NCI-H524 (cell line): ENCODE data around the gene GNG3.
"Not testable (repeated sequence)": the region's sequence is repeated elsewhere in the genome, so short reads cannot be mapped to it uniquely, and the experiment has no call there.

Source experiments
- DNase-seq, 2 experiments: peaks; one replicate each; lab custom pipeline; 2025; lab: John Stamatoyannopoulos, UW

Gene GNG3

DNA sequence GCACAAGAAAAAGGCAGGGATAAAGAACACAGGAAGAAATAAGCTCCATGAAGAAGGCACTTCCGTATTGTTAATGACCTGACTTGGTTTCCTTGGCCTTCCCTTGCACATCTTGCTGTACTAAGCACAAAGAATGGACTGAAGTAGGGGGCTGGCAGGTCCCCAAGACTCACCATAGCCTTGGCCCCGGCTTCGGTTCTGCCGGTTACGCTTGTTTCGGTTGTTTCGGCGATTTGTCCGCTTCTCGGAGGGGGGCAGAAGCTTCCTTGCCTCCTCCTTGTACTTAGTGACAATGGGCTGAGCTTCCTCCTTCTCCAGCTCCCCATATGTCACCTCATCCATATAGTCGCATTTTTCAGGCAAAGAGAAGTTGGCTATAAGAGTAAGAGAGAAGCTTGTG lies 9.3 kb downstream of the GNG3 start:
- no peak for DNase-seq

DNA sequence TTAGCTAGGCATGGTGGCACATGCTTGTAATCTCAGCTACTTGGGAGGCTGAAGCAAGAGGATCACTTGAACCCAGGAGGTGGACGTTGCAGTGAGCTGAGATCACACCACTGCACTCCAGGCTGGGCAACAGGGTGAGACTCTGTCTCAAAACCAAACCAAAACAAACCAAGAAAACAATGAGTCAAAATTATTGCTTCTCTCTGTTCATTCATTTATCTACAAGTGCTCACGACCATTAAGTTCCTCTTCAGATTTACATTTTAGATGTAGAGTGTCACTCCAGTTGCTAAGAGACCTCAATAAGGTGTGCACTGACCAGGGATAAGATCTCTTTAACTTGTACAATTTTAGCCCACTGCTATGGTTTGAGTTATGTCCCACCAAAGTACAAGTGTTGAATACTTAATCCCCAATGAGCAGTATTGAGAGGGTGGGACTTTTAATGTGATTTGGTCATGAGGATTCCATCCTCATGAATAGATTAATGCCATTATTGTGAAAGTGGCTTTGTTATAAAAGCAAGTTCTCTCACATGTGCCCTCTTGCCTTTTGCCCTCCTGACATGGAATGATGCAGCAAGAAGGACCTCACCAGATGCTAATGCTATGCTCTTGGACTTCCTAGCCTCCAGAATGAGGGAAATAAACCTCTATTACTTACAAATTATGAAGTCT lies 12.0 kb downstream of the GNG3 start:
- no peak for DNase-seq

DNA sequence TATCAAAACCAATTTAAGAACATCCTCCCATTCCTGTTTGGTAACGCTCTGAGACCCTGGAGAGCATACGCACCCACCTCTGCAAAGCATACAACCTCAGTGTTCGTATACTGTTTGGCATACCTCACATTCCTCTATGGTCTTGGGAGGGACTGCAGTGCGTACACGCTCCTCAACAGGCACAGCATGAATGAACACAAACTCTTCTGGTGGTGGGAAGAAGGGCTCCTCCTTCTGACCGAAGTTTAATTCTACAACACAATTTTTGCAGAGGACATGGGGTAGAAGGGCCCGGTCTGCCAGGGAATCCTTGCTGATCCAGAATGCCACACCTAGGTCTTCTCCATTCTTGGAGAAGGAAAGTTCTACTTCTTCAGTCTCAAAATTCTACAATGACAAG lies 14.5 kb downstream of the GNG3 start:
- no peak for DNase-seq

DNA sequence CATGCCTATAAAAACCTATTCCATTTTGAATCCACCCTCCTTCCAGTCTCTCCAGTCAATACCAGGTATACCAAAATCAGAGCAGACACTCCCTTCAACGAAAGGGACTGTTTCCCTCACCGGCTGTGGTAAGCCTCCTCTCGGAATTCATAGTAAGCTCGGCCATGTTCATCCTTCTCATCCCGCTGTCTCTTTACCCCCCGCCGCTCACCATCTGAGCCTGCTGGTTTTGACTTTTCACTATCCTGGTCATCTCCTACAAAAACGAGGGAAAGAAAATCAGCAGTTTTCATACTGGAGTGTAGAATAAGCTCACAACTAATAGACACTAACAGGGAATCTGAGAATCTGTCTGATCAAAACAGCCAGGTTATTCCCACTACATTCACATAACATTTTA lies 16.7 kb downstream of the GNG3 start:
- no peak for DNase-seq

DNA sequence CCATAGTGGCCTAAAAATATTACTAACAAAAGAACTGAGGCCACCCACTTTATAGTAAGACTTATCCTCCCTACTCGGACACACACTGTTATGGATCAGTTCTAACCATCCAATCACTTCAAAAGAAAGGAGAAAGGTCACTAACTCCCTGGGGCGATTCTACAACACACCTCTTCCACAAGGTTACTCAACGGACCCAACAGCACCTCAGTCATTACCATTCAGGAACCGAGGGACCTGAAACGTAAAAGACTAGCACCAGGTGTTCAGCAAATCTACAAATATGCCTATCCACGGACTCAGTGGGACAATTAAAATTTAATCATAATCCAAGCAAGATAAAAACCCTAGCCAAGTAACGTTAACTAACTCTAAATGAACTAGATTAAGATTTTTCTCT lies 18.2 kb downstream of the GNG3 start:
- DNase-seq = no peak

DNA sequence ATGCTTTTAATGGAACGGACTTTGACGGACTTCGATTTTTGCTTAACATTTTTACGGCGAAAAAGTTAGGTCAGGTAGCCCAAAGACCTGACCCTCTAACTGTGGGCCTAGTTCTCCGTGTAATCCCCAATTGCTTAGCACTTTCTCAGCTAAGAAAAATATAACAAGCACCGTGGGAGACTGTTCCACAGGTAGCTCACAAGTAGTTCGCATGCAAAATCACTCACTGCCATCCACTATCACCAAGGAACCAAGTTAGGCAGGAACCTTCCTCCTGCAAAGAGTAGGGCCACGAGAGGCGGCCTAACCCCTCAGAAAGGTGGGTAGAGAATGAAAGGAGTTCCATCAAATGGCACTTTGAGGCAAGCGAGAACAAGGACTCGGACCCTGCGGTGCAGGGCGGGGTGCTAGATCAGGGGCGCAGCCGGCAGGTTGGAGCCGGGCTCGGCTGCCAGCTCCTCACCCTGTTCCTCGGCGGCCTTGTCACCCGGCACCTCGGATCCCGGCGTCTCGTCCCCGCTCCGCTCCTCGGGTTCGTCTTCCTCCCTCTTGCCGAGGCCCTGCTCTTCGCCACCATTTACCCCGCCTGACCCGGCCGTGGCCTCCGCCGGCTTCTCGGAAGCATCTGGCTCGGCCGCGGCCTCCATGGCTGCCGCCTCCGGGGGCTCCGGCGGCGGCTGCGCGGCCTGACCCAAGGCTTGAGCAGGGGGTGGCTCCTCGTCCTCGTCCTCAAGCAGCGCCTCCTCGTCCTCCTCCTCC lies 18.9 kb downstream of the GNG3 start:
- DNase-seq = no peak

DNA sequence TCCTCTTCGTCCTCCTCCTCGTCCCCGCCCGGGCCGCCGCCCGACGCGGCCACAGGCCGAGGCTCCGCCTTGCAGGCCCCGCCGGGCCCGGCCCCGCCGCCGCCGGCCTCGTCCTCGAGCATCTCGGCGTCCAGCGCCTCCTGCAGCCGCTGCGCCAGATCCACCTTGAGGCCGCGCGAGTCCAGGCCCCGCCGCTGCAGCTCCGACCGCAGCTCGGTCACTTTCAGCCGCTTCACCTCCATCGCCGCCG lies 19.4 kb downstream of the GNG3 start:
- DNase-seq = peak in 1 of 2 experiments; percentile 38

DNA sequence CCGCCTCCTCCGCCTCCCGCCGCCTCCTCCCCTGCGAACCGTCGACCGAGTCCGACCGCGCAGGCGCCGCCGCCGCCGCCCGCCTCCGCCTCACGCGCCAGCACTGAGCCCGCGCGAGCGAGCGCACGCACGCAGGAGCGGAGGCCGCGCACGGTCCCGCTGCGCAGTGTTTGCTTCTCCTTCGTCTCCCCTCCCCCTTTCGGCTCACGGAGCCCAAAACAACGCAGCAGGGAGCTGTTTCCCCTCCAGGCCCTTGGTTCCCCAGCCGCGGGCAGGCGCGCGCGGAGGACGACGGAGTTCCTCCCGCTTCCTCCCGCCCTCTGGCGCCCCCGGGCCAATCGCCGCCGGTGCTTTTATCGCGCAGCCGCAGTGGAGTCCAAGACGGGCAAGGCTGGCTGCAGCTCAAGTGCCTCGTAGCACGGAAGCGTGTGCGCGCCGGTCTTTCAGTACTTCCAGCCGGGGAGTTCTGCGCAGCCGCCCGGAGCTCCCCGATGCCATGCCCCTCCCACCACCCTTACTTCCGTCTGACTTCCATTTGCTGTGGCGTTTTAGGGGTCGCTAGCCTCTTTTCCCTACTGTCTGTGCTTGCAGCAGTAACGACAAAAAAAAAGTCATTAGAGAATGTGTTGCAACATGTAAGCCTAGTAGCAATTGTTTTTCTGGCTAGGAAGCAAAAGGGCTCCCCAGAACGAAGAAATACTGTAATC lies 19.8 kb downstream of the GNG3 start, which contains the start of gene HNRNPUL2:
Gene HNRNPUL2, minus strand, starts transcription at position 293 of the 707 bp plus-strand sequence. CDS start 301 bp downstream, outside the sequence.
- DNase-seq = peak; percentile 98

DNA sequence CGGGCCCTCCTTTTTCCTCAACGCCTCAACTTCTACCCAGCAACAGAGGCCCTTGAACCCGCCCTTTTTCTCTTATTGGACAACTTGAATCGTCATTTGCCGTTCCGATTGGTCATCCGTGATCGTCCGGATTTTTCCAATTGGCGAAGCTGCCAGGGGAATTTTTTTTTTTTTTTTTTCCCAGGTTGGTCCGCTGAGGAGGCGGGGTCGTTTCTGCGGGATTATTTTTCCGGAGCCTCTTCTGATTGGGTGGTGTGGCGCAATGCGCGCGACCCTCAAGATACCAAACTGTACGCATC lies 20.3 kb downstream of the GNG3 start:
- DNase-seq = peak; percentile 95 to 97

DNA sequence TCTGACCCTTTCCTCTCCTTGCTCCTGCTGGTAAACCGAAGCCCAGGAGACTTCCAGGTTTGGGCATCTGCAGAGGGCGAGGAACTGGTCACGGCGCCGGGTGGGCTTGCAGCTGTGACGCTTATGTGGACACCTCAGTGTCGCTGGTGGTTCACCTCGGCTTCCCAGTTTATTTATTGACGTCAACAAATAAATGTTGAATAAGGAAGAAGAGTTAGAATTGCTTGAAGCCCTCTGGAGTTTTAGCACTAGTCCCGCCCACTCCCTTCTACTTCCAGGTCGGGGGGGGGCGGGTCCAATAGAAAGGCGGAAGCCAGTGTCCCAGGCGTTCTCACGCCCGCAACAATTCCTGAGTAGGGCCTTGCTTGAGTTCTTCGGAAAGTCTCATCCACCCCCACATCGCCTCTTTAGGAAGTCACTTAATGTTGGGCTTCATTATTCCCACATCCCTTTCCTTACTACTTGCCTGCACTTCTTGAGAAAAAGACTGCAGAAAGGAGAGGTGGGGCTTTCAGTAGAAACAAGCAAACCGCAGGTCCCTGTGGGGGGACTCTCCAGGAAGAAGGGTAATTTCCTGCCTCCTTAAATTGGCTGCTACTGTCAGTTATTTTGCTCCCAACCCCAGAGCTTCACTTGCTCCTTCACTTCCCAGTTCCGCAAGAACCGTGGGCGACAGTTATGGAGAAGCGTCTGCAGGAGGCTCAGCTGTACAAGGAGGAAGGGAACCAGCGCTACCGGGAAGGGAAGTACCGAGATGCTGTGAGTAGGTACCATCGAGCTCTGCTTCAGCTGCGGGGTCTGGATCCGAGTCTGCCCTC lies 20.9 kb downstream of the GNG3 start, which contains the start of gene TTC9C:
Gene TTC9C, plus strand, starts transcription at position 316 of the 818 bp plus-strand sequence. Its CDS starts 363 bp downstream, at position 679.
- peak; percentile 71 to 74 for DNase-seq

DNA sequence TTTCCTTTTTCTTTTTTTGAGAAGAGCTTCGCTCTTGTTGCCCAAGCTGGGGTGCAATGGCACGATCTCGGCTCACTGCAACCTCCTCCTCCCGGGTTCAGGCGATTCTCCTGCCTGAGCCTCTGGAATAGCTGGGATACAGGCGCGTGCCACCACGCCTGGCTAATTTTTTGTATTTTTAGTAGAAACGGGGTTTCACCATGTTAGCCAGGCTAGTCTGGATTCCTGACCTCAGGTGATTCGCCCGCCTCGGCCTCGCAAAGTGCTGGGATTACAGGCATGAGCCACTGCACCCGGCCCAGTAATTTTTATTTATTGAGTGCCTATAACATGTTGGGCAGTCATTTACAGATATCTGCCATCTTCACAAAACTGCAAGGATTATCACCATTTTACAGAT lies 22.6 kb downstream of the GNG3 start:
- not testable (repeated sequence) for DNase-seq

DNA sequence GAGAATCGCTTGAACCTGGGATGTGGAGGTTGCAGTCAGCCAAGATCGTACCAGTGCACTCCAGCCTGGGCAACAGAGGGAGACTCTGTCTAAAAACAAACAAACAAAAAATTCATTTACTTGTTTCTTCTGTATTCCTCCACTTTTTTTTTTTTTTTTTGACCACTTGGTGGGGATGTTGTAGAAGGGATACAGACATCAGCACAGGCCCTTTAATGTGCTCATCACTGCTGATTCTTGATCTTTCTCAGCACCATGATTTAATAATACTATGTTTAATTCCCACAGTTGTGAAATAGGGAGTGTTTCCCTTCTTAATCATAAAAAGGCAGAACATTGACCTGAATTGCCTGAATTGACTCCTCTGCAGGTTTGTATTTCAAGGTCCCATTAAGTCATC lies 25.4 kb downstream of the GNG3 start:
- no peak for DNase-seq

DNA sequence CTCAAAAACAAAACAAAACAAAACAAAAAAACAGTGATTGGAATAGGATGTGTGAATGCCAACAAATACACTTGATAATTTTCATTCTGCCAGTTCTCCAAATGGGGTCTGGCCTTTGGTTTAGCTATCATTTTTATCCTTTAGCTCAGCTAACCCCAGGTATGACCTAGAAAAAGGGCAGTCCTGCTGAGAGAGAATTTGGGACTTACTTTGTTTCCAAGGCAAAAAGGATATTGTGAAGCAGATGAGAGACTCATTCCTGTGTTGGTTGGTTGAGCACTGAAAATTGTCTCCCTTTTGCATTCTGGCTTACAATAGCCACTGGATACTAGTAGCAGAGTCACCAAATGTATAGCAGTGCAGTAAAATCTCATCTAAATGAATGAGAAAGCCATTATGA lies 29.7 kb downstream of the GNG3 start:
- DNase-seq = no peak

DNA sequence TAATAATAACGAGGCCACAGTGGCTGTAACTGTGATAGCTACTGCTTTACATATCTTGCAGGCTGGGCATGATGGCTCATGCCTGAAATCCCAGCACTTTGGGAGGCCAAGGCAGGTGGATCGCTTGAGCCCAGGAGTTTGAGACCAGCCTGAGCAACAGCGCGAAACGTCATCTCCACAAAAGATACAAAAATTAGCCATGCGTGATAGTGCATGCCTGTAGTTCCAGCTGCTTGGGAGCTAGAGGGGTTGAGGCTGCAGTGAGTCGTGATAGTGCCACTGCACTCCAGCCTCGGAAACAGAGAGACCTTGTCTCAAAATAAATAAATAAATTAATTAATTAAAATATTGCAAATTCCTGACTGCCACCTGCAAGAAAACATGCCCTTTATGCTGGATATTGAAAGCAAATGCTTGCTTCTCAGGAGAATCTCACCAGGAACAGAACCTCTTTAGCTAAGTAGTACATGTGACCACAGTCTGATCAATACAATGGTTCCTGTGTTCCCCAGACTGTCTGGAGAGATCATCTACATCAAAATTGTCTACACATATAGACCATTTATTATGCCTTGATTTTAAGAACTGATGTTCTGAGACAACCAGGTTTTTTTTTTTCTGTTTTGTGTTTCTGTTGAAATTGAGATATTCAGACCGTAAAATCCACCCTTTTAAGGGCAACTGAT lies 40.1 kb downstream of the GNG3 start:
- no peak for DNase-seq

DNA sequence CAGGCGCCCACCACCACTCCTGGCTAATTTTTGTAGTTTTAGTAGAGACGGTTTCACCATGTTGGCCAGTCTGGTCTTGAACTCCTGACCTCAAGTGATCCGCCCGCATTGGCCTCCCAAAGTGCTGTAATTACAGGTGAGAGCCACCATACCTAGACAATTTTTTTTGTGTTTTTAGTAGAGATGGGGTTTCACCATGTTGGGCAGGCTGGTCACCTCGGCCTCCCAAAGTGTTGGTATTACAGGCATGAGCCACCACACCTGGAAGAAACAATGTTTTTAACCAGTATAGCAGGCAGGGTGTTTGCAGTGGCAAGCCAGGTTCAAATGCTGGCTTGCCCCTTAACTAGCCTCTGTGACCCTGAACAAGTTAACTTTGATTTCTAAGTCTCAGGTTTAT lies 42.5 kb downstream of the GNG3 start:
- not testable (repeated sequence) for DNase-seq

DNA sequence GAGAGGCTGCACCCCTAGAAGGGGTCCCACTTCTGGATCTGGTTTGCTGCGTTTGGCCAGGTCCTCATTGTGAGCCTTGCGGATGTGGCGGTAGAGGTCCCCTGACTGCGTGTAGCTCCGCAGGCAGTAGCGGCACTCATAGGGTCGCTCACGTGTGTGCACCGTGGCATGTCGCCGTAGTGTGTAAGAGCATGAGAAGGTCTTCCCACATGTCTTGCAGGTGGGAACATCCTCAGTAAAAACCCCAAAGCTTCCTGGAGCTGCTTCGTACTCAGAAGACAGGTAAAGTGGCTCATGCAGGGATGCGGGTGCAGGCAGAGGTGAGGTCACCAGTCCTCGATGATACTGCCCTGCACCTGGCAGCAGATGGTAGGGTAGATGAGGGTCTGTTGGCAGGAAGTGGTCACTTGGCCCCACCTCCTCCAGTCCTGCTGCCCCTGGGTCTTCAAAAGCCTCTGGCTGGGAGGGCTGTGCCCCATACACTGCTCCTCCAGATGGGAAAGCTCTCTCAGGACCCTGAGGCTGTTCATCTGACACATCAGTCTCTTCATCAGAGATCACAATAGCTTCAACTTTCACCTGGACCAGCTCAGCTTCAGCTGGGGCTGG lies 44.8 kb downstream of the GNG3 start:
- DNase-seq = no peak

DNA sequence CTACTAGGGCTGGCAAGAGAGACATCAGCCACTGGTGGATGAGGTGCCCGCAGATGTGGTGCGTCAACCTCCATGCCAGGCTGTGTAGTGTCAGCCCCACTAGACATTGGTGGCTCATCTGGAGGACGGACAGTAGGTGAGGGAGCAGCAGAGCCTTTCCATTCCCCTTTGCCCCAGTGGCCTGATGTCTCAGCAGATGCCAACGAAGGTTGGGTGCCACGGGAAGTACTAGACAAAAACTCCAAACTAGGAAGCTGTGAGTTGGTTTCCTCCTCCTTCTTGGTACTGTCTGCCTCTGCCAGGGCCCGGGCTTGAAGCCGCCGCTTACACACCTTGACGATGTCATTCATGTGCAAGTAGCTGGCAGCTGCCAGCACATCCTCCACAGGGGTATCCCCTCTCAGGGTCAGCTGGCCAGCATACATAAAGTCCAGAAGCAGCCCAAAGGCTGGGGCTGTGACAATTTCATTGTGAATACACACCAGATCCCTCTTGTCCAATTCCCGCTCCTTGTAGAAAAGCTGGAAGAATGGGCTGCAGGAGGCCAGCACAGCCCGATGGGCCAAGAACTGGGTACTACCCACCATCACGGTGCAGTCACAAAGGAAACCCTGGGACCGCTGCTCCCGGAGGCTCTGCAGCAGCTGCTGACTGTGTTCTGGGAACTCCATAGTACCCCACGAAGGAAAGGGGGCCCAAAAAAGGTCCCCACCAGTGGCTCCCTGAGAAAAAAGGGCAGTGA lies 45.7 kb downstream of the GNG3 start:
- no peak for DNase-seq

DNA sequence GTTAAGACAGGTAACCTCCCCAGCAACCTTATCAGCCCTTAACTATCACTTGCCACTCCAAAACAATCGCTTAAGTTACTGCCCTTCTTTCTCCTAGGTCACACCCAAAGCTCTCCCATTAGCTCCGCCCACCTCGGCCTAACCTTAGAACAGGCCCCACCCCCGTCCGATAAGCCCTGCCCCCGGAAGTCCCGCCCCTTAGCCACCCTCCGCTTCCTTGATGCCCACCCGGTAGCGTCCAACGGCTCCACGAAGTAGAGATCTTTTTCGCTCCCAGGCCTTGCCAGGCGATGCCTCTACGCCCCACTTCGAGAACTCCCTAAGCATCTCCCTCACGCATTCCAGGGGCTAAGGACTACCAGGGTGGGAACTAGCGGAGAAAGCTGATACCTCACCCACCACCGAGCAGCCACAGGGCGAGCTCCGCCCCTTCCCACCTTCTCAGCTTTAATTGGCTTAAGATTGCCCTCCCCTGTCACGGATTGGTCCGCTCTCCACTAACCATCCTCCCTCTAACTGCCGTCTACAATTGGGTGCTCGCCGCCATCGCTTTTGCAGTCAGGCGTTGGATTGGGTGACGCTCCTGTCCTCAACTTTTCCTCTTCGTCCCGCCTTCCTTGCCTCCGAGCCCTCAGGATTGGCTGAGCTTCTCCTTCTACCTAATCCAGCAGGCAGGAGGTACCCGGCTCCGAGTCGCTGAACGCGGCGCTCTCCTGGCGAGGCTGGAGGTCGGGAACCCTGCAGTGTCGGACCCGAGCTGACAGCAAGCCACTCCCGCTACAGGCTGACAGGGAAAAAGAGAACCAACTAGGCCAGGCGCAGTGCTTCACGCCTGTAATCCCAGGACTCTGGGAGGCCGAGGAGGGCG lies 46.5 kb downstream of the GNG3 start, which contains the start of gene ZBTB3:
Gene ZBTB3, minus strand, starts transcription at position 425 of the 868 bp plus-strand sequence. CDS start 496 bp downstream, outside the sequence.
- peak; percentile 98 to 99 for DNase-seq

DNA sequence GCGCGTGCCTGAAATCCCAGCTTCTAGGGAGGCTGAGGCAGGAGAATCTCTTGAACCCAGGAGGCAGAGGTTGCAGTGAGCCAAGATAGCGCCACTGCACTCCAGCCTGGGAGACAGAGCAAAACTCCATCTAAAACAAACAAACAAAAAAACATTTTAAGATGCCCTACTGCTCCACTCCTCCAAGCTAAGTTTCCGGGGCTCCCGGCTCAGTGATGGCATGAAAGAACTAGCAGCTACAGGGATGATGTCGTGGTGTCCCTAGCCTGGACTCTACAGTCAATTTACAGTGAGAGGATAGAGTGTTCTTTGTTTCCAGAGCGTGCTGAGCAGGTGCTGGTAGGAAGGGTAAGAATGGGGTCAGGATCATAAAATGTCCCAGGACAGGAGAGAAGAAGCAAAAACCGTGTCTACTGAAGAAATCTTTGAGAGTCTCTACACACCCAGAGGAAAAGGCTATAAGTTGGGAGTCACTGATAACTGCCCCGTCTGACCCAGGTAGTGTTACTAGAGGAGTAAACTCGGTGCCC lies 47.7 kb downstream of the GNG3 start:
- DNase-seq = no peak
